NK-92 treated with Interleukin-12 subunit alpha and Interleukin-12 subunit beta, amount 100 ng/mL, for 24 hours (cell line): ENCODE results near the gene QSOX1.
A peak's percentile ranks its signal among the peaks of the same experiment; 100 is the strongest.

Experiments
- DNase-seq: peaks from one replicate; lab custom pipeline; 2025; lab: John Stamatoyannopoulos, UW

The QSOX1 gene

DNA sequence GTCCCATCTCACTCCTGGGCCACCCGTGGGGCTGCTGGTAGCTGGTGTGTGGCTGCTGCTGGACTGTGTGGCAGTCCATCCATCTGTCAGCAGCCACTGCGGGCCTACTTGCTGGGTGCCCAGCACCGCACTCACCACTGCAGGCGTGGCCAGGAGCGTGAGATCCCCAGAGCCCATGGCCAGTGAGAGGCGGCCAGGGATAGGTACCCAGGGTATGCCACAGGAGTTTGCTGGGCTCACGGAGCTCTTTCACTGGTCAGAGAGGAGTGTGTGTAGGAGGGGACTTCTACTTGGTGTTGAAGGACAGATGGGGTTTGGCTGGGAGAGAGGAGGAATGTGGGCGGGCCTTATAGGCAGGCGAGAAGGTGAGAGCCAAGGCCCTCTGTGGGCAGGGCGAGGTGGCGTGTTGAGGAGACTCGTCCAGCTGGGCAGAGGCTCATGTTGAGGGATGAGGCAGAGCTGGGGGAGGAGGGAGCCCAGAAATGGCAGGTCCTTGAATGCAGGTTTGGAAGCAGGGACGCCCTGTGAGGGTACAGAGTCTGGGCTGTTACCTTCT is 15.0 kb downstream of the QSOX1 start:
- no peak for DNase-seq

DNA sequence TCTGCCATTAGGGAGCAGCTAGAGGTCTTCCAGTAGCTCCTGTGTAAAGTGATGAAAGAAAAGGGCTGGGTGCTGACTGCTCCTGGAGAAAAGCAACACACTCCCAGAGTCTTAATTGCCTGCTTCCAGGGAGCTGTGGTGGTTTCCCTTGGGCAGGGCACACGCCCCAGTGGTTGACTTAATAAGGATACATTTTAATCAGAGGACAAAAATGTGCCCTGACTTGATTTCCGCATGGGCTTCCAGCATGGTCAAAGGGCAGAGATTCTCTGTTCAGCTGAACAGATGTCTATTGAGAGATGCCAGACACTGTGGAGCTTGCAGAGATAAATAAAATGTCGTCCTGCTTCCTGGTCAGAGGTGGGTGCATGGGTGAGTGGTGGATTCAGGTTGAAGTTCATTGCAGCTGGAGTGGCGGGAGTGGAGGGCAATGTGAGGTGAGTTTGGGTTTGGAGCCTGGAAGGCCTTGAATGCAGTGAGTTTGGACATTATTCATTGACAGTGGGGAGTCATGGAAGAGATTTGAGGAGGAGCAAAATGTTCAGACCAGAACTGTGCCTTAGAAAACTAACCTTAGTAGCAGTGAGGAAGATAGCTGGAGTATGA is 16.0 kb downstream of the QSOX1 start:
- no peak for DNase-seq

DNA sequence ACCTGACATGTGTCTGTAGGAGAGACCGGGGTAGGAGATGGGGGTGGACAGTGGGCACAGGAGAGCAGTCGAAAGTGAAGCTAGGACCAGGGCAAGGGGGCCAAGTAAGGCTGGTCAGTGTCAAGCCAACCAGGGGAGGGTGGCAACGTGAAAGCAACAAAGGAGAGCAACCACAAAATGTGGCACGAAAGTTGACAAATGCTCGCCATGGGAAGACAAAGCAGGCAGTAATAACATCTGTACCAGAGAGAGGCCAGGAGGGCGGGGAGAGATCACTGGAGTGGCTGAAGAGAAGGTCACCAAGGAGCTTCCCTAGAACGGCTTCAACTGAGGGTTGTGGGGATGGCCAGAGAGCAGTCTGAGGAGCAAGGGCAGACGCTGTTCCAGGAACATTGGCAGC is 17.0 kb downstream of the QSOX1 start:
- DNase-seq = no peak

DNA sequence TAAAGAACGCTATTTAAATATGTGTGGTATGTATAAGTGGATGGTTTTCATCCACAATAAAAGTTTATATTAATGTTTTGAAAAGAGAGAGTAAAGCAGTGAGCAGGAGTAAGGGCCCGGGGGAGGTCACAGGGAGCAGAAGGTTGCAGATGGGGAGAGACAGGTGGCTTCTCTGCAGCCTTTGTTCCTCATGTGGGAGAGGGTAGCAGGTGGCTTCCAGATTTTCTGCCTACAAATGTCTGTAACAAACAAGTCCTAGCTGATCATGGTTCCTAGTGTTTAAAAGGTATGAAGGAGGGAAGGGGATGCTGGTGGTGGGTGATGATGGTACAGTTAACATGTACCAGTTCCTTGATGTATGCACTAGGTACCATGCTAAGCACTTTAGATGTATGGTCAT is 18.8 kb downstream of the QSOX1 start:
- DNase-seq = no peak

DNA sequence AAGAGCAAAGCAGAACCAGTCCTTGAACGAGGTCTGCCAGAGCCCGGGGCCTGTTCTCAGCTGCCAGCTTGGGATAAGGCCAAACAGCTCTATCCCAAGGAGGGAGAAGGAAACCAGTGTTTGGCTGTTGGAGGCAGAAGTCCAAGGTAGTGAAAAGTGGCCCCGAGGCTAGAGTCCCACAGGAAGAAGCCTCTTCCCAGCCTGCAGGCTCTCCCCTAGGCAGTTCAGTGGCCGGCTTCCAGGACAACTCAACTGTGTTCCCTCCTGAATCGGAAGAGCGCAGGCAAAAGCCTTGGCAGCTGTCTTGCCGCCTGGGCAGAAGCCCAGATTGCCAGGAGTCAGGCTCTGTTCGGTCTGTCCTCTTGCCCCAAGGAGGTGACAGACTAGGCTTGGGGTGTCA is 19.3 kb downstream of the QSOX1 start:
- no peak for DNase-seq

DNA sequence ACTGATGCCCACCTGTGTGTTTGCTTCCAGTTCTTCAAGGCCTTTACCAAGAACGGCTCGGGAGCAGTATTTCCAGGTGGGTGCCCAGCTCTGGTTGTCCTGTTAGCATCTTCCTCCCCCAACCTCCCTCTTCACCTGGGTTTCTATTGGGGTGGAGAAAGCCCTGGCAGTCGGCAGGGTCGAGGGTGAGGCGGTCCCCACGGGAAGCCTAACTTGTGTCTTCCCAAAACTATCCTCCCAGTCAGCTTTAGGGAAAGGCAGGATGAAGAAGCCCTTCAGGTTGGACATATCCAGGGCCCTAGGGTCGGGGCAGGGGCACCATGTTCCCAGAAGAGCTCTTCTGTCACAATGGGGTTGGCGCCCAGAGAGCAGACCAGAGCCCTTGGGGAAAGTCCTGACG is 20.6 kb downstream of the QSOX1 start:
- DNase-seq = no peak

DNA sequence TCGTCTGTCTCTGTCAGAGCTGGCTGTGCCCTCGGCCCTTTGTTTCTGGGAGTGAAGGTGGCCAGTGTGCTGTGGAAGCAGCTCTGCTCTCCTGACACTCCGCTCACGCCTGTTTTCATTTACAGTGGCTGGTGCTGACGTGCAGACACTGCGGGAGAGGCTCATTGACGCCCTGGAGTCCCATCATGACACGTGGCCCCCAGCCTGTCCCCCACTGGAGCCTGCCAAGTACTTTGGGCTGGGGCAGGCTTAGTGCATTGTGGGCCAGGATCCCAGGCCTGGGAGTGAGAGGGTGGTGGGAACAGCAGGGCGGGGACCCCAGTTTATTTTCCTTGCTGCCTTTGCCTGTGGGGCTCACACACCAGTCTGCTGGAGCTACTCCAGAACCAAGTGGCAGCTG is 21.1 kb downstream of the QSOX1 start:
- DNase-seq = no peak

DNA sequence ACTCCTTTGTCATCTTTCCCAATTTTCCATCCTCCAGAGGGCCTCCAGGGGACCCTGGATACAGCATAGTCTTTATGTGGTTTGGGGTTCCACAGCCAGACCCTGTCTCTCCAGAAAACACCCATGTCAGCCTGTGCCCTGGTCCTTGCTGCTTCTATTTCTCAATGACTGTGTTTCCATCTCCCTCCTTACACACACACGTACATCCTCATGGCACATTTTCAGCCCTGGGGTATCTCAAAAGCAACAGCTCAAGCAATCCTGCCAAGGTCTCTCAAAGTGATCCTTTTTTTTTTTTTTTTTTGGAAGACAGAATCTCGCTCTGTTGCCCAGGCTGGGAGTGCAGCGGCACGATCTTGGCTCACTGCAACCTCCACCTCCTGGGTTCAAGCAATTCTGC is 22.3 kb downstream of the QSOX1 start:
- DNase-seq = no peak

DNA sequence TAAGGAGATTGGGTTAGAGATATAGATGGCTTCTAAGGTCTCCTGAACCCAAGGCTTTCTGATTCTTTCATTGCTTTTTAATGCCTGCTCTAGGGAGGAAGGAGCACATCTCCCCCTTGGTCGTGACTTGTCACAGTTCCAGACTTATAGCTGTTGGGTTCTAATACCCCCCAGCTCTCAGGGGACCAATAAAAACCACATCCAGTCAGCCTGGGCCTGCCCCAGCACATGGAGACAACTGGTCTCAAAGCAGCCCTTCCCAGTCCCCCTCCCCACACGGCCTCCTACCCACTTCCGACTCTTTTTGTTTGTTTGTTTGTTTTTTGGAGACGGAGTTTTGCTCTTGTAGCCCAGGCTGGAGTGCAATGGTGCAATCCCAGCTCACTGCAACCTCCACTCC is 23.3 kb downstream of the QSOX1 start:
- no peak for DNase-seq

DNA sequence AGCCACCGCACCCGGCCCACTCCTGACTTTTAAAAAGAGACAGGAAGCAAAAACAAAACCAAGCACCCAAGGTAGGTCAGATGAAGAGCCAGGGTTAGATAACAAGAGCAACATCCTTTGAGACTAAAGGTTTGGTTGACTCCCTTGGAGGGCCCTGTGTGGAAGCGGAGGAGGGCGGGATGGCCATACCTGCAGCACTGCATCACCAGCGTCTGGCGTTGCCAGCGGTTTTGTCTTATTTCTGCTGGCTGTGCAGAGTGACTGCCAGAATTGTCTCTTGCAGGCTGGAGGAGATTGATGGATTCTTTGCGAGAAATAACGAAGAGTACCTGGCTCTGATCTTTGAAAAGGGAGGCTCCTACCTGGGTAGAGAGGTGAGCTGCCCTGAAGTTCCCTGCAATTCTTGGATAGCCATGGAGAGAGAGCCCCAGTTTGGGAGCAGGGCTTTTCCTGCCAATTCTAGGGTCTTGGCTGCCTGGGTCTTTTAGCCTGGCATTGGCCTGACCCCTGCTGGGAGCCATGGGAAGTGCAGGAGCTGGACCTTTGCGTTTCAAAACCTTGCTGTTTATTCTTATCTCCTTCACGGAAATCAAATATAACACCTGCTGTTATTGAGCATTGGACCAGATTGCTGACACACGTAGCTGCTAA is 24.0 kb downstream of the QSOX1 start:
- peak; percentile 18 for DNase-seq

DNA sequence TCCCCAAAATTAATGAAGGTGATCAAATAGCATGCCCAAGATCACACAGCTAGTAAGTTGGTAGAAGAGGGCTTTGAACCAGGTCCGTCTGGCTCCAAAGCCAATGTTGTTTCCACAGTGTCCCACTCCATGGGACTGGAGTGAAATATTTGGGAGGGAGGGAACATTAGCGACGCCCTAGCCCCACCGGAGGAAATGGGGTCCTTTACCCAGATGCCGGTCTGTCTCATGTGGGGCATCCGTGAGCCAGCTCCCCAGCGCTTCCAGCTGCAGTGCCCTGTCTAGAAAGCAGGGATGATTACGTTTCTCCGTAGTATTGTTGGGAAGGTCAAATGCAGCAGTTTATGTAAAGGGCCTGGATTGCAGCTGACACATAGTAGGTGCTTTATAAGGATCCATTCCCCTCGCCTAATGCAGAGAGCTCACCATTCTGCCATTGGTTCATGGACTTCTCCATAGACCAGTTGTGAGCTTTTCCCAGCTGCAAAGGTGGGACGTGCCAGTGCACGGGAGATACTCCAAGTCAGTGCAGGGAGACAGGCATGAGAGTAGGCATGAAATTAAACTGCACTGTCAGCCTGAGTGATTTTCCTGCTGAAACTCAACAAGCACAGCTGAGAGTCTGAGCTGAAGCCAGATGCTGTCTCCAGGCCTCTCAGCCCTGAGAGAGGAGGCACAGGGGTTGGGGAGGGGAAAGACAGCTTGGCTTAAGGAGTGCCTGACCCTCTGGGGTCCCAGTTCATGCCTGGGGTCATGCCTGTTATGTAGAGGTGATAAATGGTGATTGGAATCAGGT is 24.7 kb downstream of the QSOX1 start:
- DNase-seq = no peak

DNA sequence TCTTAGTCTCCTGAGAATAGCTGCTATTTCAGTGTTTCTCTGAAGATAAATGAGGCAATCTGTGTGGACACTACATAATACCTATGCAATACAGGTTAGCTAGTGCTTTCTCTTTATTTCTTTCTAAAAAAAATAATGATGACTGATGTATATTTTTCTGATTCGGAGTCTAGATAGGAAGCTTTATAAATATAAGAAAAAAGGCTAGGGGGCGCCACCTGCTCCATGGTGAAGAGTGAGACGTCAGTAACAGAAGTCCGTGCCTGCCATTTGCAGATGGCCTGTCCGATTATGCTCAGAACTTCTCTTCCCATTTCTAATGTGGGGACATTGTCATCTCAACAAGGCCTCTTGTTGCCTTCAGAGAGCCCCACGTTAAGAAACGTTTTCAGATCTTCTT is 26.4 kb downstream of the QSOX1 start:
- DNase-seq = no peak

DNA sequence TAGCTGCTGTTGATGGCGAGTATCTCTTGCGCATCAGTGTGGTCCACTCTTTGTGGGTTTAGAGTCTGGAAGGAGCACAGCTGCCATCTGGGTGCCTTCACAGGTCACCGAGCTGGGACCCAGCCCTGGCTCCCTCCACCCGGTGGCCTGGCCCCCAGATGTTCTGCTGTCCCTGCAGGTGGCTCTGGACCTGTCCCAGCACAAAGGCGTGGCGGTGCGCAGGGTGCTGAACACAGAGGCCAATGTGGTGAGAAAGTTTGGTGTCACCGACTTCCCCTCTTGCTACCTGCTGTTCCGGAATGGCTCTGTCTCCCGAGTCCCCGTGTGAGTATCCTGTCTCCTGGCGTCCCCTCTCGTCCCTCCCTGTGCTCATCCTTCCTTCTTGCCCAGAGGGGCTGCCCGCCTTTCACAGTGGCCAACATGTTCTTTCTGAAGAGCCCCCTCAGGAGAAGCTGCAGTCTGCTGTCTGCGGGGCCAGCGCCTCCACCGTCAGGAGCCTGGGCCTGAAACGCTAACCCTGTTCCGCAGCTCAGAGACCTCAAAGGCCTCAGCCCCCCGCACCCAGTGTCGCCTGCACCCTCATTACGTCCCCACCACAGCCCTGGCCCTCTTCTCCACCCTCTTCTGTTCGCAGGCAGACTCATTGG is 27.4 kb downstream of the QSOX1 start:
- no peak for DNase-seq

DNA sequence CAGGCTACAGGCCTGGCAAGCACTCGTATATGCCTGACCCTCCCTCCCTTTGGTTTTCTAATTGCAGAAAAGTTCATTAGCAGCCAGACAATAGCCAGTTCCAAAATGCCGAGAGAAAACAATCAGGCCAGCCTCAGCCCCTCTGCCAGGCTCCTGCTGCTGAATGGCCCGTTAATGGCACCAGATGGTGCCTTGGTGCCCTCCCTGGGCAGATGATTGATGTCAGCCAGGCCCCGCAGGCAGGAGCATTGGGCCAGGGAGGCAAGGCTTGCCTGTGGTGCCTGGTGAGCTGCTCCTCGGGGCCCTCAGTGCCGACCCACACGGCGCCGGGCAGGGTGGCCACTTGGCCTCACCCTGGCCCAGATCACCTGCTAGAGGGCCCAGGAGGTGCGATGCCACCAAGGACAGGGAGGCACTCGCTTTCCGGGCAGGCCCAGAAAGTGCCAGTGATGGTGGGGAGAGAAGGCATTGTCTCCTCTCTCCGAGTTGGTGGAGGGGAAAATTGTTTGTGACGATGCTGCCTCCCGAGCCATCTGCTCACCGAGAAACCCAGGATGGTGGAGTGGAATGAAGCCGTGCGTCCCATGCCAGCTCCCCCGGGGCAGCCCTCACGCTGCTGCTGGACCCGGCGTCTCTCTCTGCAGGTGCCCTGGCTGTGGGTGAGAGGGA is 28.1 kb downstream of the QSOX1 start:
- DNase-seq = no peak

DNA sequence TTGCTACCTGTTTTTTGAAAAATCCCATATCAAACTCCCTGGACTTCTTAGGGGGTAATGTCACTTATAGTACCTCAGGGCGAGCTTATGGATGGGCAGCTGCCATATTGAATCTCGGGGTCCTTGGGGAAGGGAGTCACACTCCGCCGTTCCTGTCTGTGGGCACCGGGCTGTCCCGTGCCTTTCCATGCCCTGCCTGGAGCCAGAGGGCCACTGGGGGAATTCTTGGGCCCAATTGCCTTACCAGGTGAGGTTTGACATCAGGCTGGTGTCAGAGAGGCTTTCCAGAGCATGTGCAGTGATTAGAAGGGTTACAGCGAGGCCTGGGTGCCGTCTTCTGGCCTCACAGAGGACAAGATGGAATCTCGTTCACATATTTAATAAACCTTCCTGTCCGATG is 28.8 kb downstream of the QSOX1 start:
- no peak for DNase-seq

DNA sequence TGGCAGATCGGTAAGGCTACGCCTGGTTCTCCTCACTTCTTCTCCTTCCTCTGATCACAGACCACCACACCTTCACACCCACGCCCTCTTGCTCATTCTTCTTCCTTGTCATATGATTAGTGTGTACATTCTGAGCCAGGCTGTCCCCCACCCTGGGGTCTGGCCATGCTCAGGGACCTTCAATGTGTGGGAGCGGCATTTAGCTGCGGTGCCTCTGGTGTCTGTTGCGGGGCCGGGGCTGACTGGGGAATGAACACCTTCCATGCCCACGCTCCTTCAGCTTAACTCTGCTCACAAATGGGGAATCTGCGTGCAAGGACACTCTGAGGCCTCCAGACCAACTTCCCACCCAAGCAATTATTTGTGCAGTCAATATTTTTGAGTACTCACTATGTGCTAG is 29.4 kb downstream of the QSOX1 start:
- no peak for DNase-seq

DNA sequence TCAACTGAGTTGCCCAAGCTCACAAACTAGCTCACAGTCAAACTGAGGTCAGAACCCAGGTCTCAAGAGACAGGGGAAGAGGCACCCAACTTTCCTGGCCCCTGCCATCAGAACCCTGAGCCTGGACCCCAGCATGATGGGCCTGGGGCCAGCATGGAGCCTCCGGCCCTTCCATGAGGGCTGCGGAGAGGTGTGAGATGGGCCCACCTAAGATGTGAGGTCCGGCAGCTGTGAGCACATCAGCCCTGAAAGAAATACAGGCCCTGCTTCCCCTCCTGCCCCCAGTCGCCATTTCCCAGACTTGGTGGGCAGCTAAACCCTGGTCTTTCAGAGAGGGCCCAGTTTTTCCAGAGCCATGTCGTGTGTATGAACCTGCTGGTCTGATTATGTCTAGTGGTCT is 30.6 kb downstream of the QSOX1 start:
- no peak for DNase-seq

DNA sequence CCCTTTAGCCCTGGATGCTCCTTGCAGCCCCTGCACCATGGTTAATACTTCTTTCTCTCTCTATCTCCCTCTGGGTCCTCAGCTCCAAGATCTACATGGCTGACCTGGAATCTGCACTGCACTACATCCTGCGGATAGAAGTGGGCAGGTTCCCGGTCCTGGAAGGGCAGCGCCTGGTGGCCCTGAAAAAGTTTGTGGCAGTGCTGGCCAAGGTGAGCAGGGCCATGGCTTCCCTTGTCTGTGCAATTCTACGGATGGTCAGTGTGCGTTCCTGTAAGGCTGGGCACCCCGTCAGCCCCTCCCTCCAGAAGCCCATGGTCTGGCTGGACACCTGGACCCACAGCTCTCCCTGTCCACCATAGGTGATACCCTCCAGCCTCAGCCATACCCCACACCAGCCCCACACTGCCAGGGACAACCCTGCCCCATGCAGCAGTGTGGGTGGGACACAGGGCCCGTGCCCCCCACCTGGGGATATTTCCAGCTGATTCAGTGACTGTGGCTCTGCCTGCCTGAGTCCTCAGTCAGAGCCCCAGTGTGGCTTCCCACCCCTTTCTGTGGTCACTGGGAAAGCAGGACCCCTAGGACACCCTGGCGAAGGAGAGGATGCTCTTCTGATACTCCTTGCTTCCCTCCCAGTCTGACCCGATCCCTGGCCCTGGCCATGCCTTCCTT is 31.4 kb downstream of the QSOX1 start:
- DNase-seq = no peak

DNA sequence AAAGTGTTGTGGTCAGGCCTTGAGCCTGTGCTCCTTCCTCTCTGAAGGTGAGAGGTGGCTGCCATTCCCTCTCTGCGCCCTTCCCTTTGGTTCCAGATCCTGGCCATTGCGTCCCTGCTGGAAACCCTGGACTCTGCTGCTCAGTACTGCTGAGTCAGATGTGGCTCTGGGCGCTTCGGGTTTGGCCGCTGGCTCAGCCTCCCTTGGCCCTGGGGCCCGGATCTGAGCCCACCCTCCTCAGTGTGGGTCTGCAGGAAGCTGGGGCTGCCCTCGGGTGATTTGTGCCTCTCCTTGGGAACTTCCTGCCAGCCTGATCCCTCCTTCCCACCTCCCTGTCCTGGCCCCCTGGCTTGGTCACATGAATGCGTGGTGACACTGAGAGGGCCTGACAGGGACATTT is 32.2 kb downstream of the QSOX1 start:
- DNase-seq = no peak

DNA sequence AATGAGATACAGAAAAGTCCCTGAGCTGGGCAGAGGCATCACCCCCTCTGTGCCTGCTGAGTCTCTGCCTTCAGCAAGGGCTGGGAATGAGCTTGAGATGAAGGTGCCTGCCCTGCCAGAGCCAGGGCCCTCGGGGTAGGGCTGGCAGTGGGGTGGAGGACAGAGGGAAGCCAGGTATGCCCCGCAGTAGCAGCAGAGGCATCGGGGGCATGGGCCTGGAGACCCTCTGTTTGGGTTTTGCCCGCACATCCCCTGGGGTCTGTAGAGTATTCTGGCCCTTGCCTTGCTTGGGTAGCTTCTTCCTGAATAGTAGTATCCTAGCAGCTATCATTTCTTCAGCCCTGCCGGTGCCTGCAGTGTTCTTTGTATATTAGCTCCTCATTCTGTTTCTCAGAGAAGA is 33.0 kb downstream of the QSOX1 start:
- no peak for DNase-seq

DNA sequence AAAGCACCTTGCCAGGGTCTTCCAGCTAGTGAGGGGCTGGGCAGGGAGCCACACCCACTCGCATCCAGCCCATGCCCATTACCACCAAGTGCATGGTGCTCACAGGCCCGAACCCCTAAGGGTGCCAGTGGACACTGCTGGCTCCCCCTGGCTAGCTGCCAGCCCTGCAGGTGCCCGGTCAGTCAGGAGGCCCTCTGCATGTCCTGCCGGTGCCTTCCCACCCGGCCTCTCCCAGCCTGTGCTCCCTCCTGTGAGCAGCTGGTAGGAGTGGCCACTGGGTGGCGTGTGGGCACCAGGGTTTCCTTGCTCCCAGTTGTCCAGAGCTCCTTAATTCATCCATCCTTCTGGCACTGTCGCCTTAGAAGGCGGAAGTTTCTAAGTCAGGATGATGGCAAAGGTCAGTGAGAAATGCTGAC is 33.4 kb downstream of the QSOX1 start:
- DNase-seq = no peak
